NCI-H226 (cell line): ENCODE measurements around the gene ADCY5.

Source experiments
- DNase-seq: peaks from one replicate; pipeline ENCODE4 v3.0.0-alpha.2; 2015

The ADCY5 gene

DNA sequence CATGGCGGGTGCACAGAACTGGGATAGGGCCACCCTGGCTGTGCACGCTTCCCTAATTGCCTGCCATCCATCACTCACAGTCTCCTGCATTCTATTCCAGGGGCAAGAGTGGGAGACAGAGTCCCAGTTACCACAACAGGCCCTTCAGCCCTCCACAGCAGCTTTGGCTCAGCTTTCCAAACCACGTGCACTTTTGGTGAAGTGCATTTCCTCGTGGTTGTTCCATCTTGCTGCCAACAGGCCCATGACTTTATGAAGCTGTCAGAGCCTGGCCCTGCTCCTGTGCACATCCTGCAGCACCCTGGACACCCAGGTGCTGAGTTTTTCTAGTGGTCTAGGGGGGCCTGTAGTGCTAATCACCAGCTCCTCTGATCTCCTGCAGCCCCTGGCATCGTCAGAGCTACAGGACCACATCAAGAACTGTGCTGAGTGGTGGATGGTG is 110.2 kb downstream of the ADCY5 start:
- DNase-seq = no peak

DNA sequence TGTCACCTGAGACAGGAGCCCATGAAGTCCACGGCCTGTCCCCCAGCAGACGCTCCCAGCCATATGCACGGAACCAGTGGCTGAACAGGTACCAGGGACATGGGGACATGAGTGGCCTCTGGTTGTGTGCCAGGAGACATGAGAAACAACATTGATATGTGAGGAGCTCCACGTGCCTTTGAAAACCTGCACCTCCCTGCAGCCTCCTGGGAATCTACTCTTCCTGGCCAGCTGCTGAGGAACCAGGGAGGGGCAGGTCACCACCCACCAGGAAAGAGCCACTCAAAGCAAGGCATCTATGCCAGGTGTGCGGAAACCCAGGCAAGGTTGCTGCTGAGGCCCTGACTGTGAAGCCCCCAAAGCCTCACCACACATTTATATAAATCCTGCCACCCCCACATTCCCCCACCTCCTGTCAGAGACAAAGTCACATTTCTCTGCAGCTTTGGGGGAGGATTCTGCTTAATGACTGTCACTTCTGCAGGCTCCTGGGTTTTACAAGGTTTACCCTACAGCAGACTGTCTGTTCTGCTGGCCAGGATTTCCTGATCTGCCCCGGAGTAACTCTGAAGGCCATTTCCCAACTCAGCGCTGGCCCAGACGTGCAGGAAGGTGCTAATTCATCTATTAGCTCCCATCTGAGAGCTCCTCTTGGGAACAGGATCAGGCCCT is 110.8 kb downstream of the ADCY5 start:
- no peak for DNase-seq

DNA sequence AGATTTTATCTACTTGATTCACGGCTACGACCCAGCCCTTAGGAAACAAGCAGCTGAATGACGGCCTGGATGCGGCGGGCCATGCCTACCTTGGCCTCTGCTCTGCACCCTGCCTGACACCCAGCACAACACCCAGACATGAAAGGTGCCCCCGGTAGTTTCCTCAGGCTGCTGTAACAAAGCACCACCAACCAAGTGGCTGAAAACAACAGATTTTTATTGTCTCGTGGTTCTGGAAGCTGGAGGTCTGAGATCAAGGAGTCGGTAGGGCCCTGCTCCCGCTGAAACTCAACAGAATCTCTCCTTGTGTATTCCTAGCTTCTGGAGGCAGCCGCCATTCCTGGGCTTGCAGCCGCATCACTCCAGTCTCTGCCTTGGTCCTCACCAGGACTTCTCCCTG is 111.7 kb downstream of the ADCY5 start:
- DNase-seq = no peak

DNA sequence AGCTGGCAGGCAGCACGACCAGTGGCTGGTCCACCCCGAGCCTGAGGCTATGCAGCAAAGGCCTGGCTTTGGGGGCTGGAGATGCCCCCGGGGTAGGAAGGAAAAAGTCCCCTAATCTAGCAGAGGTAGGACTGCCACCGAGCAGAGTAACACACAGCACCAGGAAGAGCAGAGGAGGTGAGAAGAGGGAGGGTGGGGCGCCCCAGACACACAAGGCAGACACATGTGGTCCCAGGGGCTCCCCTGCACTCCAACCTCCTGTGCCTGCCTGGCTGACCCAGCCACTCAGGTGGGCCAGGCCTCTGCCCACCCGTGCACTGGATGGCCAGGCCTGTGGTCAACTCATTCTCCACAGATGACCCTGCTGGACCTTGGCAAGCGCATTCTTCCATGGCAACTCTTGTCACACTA is 112.4 kb downstream of the ADCY5 start:
- no peak for DNase-seq

DNA sequence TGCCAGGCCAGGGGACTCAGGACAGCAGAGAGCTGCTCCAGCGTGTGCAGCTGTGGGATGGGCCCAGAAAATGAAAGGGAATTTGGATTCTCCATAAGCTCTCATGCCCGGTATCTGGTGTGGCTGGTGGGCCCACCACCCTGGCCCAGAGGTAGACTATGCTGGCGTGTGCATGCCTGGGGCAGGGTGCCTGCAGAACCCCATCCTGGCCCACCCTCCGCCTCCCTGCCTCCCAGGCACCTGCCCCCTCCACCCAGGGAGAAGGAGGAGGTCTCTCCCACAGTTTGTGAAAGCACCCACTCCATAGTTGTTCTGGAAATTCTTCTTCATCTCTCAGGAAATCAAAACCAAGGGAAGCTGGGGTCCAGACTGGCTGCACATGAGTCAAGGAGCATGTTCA is 112.9 kb downstream of the ADCY5 start:
- no peak for DNase-seq

DNA sequence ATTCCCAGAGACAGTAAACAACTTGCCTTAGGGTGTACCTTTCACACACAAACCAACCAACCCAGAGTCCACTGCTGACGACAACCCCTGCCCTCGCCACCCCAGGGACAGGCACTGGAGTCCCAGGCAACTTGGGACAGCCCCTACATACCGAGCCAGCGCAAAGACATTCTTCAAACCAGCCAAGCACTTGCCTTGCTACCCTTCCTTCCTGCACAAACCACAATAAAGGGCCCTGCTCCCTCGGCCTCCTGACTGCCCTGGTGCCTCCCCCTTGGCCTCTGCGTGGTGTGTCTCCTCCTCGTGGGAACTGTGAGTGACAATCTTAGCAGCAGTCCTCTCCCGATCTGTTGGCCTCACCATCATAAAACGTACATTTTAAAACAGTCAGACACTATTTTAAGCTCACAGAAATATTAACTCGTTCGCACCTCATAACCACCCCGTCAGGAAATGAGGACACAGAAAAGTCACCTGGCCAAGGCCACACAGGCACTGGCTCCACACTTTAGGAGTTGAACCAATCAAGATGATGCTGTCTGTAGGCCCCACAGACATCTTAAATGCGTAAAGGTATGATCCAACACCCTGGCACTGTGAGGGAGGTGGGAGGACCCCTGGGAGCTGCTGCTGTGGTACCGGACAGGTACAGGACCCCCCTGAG is 113.8 kb downstream of the ADCY5 start:
- DNase-seq = no peak

DNA sequence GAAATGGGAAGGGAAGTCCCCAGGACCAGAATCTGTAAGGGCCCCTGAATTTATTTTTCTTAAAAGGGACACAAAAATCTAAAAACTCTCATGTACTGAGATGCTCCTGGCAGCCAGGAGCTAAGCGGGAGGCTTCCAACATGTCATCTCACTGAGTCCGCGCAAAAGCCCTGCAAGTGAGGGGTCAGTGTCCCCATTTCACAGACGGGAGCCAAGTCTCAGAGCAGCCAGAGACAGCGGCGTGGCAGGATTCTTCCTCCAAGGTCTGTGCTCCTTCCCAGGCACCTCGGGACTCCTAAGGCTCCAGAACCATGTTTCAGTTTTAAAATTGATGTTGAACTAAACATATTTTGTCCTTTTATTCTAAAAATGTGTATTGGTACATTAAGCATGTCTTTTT is 114.8 kb downstream of the ADCY5 start:
- DNase-seq = no peak

DNA sequence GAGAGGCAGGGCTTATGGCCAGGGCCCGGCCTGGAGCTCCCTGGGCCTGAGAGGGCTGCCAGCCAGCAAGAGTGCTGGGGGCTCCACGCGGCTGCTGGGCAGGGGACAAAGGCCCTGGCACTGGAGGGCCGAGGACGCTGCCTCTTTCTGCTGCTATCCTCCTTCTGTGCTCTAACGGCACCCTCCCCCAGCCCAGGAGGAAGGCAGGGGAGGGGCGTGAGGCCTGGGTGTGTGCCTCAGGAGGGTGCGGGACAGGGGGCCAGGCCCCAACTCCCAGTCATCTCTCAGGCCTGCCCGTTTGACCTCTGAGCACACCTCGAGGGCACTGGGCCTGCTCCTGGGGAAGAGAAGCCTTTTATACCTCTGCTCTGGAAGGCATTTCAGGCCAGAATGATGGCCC is 115.5 kb downstream of the ADCY5 start:
- DNase-seq = no peak

DNA sequence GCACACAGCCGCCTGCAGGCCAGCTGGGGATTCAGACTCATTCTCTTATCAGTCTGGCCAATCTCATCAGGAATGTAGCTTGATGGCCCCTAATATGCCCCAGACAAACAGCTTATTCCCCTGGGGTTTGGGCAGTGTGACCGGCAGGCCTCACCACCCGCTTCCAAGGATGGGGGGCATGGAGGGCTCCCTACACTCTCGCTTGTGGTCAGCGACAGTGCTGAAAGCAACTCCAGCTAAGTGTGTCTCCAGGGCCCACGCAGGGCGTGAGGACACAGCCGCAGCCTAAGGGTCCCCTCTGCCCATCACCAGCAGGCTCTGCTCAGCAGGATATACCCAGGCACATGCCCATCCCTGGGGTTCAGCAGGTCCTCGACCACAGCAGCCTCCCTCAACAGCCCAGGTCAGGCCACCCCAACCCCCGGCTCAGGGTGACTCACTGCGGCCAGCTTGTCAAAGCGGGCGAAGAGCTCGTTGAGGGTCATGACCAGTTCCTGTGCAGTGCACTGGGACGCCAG is 116.7 kb downstream of the ADCY5 start:
- DNase-seq = no peak

DNA sequence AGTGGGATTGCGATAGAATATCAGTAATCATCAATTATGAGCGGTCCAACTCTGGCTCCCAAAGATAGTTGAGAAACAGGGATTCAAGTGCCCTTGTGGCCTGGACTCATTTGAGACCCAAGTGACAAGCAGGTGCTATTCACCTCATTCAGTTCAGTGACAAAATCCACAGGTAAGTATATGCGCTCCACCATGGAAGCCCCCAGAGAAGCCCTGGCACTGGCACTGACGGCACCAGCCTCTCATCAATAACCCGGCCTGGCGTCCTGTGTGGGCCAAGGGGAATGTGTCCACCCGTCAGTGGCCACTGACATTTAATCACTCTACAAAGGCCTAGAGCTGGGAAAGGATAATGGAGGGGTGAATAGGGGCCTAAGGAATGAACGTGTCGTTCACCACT is 117.2 kb downstream of the ADCY5 start:
- no peak for DNase-seq

DNA sequence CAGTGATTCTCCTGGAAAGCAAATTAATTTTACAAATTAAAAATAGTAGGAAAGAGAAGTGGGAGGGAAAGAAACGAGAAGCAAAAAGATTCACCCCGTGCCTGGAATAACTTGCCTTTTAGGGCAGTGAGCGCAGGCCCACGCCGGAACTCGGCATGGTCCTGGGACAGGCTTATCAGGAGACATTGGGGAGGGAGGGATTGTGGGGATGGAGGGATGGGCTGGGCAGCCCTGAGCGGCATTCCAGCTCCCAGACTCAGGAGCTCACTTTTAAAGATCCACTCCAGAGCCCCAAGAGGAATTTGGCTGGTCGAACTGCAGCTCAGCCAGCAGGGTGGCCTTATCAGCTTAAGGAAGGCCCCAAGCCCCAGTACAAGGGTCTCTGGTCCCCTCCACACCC is 117.9 kb downstream of the ADCY5 start:
- no peak for DNase-seq

DNA sequence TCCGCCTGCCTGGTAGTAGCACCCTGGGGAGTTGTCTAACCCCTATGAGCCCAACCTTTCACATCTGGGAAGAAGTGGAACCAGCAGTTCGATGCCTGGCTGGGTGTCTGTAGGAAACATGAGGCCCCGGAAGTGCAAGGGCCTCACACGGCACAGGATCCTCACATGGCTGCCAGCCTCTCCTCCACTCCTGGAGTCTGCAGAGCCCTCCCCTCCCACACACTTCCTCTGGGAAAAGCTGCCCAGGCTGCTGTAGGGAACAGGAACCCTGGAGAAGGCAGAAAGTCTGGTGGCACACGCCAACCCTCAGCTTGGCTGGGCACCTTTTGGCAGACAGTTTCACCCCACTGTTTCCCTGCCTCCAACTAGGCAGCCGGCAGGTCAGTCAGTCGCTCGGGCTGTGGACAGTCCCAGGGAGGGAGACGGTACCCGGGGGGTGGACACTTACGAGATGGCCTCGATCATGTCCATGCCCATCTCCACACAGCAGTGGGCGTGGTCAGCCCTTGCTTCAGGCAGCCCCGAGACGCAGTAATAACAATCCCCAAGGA is 118.4 kb downstream of the ADCY5 start:
- DNase-seq = no peak

DNA sequence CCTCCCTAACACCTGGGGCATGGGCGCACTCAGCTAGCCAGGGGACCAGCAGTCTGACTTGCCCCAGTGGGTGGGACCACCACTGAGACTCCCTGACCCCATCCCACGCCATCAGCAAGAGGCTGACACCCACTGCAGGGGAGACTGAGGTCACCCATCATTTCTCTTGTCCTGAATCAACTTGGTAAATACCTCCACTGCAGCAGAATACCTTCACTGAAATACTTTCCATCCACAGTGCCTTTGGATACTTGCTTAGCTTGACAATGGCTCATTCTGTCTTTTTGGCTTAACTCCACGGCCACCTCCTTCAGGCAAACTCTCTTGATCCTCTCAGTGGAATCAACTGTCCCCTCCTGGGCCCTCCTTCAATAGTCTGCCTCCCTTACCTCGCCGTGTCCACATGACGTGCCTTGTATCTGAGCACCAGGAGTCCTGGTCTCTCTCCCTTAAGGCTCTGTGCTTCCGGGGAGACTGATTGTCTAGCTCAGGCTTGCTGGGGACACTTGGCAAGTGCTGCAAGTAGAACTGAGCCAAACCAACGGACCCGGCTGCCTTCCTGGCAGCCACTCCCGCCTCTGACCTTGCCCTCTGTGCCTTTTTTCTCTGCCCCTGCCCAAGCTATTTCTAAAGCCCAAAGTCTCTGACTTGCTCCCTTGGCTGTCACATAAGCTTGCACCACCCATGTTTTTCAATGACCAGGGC is 119.1 kb downstream of the ADCY5 start:
- no peak for DNase-seq

DNA sequence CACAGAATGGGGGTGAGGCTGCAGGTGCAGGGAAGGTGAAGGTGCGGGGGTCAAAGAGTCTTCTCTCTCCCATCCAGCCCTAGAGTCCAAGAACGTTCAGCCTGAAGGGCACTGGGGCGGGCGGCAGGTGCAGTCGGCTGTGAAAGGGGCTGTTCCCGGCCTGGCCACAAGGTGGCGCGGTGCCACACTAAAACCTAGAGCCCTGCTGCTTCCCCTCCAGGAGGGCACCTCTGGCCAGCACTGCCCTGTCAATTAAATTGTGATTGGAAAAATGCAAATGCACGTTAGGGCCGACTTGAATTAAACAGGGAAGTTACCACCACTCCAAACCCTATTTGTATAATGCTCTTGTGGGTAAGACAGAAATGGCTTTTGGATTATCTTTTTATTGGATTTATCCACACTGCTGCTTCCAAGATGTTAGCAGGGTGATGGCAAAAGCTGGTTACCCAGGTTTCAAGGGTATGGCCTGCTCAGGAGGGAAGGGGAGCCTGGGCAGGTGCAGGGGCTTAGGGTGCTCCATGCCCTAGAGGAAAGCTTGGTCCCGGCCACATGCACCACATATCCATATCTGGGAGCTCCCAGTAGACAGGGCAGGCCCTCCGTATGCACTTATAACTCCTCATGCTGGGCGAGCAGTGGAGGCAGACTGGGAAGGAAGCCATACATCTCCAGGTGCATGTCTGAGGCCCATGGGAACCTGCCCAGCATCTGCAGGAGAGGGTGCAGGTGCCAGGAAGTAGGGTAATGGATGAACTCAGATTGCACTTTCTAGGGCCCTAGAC is 119.8 kb downstream of the ADCY5 start:
- peak; percentile 38 for DNase-seq

DNA sequence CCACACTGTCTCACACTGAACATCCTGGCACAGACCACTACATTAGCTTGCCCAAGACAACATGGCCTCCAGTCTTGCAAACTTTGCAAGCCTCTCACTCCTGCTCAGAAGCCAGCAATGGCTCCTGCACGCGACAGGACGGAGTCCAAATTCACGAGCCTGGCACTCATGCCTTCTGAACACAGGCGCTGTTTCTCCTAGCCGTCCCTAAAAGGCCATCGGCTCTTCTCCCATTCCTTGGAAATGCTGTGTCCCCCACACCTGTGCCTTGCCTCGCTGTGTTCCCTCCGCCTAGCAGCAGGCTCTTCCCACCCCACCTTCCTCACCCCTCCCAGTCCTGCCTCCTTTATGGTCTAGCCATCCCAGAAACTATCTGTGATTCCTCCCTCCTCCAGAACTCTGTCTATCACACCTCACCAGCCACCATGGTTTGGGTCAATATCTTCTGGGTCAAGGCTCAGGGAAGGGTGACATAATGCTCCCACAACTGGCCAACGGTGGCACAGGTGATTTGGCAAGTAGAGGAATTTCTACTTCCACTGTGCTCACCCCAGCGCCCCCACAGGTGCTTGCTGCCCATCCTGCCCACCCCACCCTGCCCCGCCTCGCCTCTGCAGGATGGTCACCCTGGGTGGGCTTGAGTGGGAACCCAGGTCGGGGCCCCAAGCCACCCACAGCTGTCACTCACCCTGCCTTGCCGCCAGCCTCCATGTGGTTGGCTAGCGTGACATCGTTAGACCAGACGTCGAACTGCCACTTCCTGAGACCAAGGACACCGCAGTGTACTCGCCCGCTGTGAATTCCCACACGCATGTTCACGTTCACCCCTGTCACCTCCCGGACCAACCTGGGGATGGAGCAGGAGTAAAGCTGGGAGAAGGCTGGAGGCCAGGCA is 120.7 kb downstream of the ADCY5 start:
- no peak for DNase-seq

DNA sequence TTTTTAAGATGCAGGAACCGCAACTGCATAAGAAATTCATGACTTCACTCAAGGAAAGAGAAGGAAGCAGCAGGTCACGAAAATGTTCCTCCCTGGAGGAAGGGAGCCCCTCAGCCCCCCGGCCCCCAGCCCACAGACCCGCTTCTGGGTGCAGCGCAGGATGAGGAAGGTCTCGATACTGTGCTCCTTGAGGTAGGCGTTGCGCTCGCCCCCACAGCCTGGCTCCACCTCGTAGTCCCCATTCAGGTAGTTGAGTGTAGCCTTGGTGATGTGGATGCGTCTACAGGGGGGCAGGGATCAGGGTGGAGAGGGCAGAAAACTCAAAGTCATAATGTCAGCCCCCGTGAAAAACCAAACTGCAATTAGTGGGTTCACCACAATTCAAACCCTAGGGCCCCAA is 121.4 kb downstream of the ADCY5 start:
- no peak for DNase-seq

DNA sequence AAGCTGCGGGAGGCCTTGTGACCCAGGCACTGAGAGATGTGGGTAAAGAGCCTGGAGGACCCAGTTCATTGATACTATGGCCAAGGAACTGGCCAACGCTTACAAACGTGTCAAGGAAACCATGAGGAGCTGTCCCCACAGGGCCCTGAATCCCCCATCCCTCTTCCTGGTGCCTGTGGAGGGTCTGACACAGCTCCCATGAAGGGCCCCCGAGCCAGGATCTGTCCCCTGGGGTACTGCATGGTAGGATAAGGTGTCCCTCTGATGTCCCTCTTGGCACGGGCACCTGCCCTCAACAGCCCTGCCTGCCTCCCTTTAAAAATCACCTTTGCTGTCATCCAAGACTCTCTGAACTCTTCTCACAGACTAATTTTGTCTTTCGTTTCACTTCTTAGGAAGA is 122.4 kb downstream of the ADCY5 start:
- DNase-seq = no peak

DNA sequence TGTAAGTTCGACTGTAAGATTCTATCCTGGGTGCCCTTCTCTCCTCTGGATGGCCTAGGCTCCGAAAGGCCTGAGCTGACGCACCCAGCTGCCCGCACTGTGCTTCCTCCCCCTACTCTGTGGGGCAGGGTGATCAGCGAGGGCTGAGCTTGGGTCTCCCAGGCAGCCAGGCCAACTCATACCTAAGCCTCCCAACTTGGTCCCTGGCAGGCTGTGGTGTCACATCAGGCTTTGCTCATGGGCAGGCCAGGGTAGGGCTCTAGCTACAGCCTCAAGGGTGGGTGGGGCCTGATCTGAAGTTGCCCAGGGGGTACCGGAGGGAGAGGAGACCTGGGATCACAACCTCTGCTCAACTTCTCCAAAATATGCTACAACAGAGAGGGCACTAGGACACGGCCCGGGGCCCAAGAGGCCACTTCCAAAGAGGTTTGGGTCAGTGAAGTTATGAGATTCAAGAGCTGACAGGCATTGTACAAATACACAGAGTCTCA is 123.1 kb downstream of the ADCY5 start:
- DNase-seq = no peak

DNA sequence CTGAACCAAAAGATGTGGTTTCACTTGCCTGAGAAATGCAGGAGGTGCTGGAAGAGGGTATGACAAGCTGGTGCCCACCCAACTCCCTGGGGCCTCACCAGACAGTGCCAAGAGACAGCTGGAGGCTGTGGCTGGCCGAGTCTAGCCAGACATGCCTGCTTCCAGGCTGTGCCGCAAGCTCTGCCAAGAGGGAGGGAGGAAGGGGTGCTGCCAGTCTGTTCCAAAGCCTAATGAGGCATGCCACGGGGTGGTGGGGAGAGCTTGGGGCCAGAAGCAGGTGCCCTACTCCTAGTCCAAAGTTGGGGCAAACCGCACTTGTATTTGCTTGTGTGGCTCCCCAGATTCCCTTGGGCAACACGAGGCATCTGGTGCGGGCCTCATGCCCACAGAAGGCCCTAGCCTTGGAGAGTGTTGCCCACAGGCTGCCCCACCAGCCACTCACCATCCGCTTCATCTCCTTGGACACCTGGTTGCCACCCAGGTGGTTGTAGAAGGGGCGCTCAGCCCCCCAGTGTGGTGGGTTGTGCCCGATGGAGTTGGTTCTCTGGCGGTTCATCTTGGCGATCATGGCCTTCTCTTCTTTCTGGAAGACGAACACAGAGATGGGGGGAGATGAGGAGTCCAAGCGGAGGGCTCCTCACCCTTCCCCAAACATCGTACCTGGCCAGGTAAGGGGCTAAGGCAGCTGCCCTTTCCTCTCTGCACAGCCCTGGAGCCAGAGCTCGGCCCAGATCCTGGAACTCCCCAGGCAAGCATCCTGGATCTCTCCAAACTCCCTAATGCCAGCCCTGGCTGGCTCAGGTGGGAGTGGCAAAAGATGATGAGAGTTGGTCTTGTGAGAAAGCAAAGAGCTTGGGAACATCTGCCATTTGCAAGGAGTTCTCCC is 123.8 kb downstream of the ADCY5 start:
- DNase-seq = no peak

DNA sequence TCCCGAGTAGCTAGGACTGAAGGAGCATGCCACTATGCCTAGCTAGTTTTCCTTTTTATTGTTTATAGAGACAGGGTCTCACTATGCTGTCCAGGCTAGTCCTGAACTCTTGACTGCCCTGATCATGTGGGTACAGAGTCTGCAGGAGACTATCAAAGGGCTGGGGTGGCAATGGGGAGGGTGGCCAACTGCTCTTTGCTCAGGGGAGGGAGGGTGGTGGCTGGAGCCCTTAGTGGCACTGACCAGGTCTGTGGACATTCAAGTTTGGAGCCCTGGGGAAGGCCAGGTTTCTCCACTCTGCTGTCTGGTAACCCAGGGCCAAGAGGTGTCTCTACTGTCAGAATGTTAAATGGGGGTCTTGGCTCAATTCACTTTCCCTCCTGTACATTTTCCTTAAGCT is 125.1 kb downstream of the ADCY5 start:
- no peak for DNase-seq

DNA sequence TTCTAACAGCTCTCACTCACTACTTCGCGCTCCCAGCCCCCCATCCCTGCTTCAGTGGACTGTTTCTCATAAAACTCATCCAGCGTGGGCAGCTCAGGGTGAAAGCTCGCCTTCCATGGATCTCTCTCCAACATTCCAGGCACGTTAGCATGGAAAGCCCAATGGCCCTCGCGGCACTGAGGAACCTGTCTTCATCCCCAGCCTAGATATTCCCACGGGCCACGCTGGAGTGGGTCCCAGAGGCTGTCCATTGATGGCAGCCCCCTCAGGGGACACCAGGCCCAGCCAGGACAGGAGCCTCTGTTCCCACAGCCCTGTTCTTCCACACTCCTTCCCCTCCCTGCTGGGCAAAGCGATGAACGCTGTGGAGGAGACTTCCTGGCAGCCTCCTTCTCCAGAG is 126.0 kb downstream of the ADCY5 start:
- DNase-seq = no peak
